HepG2 (cell line): ENCODE results near the gene NATD1. TPM values are rescaled to one million over a fixed set of nuclear protein-coding genes. Genes with fewer than 3 reads are reported as not detected.

Experiments
- ATAC-seq: fragments of 200-7000 bp; cut with Tn5 transposase; 3 replicates; pipeline ENCODE4 v1.9.1; 2020; ENCODE audit warnings: mild to moderate bottlenecking, moderate library complexity
- BruUV-seq: library from RNA; stranded (reverse); fragments of 400-500 nt; replicated peaks from 2 replicates; lab custom pipeline; 2021; lab: Mats Ljungman, UMichigan
- CTCF ChIA-PET: fragments of 300-600 bp; formaldehyde crosslinking; extraction: SDS; loops from one replicate; lab custom pipeline; 2021; ENCODE audit warnings: low total read pairs, inconsistent platforms, low intra/inter-chr PET ratio; lab: Yijun Ruan, JAX
- POLR2A ChIA-PET: fragments of 350-600 bp; sonication (Branson Sonifier 250); formaldehyde crosslinking; loops from one replicate; lab custom pipeline; 2020; ENCODE audit warnings: antibody characterized with exemption, inconsistent platforms; lab: Yijun Ruan, JAX
- DNase-seq: peaks from one replicate; pipeline ENCODE4 v3.0.0-alpha.2; 2015; ENCODE audit warnings: low spot score
- FAIRE-seq: peaks from 3 replicates; lab custom pipeline; 2011; peaks lifted over from hg19 to GRCh38; lab: Jason Lieb, UNC
- H2AFZ ChIP-seq: one replicate; pipeline ENCODE4 v1.6.1; 2011; ENCODE audit warnings: low read length, inconsistent platforms
- H3K27ac ChIP-seq: fragments of 300-600 bp; 3 replicates; pipeline ENCODE4 v1.8.0; 2011; ENCODE audit warnings: mixed run types, mild to moderate bottlenecking, mixed read lengths, low read length, inconsistent platforms; ENCODE audit not compliant: insufficient read depth; ENCODE audit errors: extremely low read length
- H3K27me3 ChIP-seq, 2 experiments: fragments of 200-600 bp in 1 of 2; 2 replicates in 1 of 2; 3 replicates in 1 of 2; pipeline versions ENCODE4 v1.6.0 to v1.8.0; 2011; ENCODE audit warnings: low read length in 2 of 2, mild to moderate bottlenecking in 2 of 2, moderate library complexity in 2 of 2, inconsistent platforms in 1 of 2; ENCODE audit not compliant: insufficient read depth in 2 of 2, control insufficient read depth in 1 of 2
- H3K36me3 ChIP-seq, 2 experiments: fragments of 200-600 bp in 1 of 2; replicated peaks in 1 of 2; 2 replicates in 1 of 2; 3 replicates in 1 of 2; pipeline versions ENCODE4 v1.5.1 to v1.8.0; 2011; ENCODE audit warnings: low read length in 2 of 2, inconsistent platforms in 1 of 2; ENCODE audit not compliant: insufficient read depth in 2 of 2, control insufficient read depth in 1 of 2
- H3K4me1 ChIP-seq: 2 replicates; pipeline ENCODE4 v1.5.1; 2012; ENCODE audit warnings: low read length, inconsistent platforms; ENCODE audit not compliant: insufficient read depth
- H3K4me2 ChIP-seq: 2 replicates; pipeline ENCODE4 v1.6.0; 2011; ENCODE audit warnings: low read depth, low read length, inconsistent platforms
- H3K4me3 ChIP-seq, 3 experiments: fragments of 200-600 bp in 1 of 3; sonication (generic), shearing (Covaris generic) in 1 of 3; replicated peaks in 1 of 3; 2 replicates each; pipeline ENCODE4 v1.5.1; 2011 to 2016; ENCODE audit warnings: low read length in 3 of 3, inconsistent platforms in 2 of 3, low read depth in 2 of 3, mild to moderate bottlenecking in 2 of 3, control low read depth in 1 of 3, mixed read lengths in 1 of 3; ENCODE audit not compliant: insufficient read depth in 1 of 3
- H3K79me2 ChIP-seq: one replicate; pipeline ENCODE4 v1.6.1; 2011; ENCODE audit warnings: low read length, inconsistent platforms; ENCODE audit not compliant: insufficient read depth
- H3K9ac ChIP-seq: 2 replicates; pipeline ENCODE4 v1.6.0; 2011; ENCODE audit warnings: mild to moderate bottlenecking, low read depth, low read length, inconsistent platforms; ENCODE audit not compliant: insufficient read depth
- H3K9me3 ChIP-seq: 2 replicates; pipeline ENCODE4 v1.5.1; 2012; ENCODE audit warnings: mild to moderate bottlenecking, low read length
- H4K20me1 ChIP-seq: 2 replicates; pipeline ENCODE4 v1.6.0; 2011; ENCODE audit warnings: inconsistent platforms, mild to moderate bottlenecking, low read length, moderate library complexity; ENCODE audit not compliant: insufficient read depth
- AGO2 ChIP-seq: fragments of 200-400 bp; formaldehyde crosslinking; optimal IDR thresholded peaks from 2 replicates; pipeline ENCODE3; 2017; ENCODE audit warnings: mild to moderate bottlenecking, low read depth, low read length, moderate library complexity
- CEBPB ChIP-seq: IDR thresholded peaks from 2 replicates; pipeline ENCODE4 v1.6.1; 2011; ENCODE audit warnings: low read depth, low read length, improper control_type of control experiment, borderline replicate concordance
- CEBPG ChIP-seq: IDR thresholded peaks from 2 replicates; pipeline ENCODE4 v1.6.1; 2016
- CTCF ChIP-seq: sonication (generic); formaldehyde crosslinking; IDR thresholded peaks from 2 replicates; pipeline ENCODE4 v1.5.0; 2020; ENCODE audit warnings: mild to moderate bottlenecking, missing genetic modification reagents, moderate library complexity
- IRF9 ChIP-seq: sonication (generic); formaldehyde crosslinking; IDR thresholded peaks from 2 replicates; pipeline ENCODE4 v1.8.0; 2022; ENCODE audit warnings: missing genetic modification reagents, mild to moderate bottlenecking, borderline replicate concordance
- JARID2 ChIP-seq: sonication (generic); formaldehyde crosslinking; IDR thresholded peaks from 2 replicates; pipeline ENCODE4 v1.8.1; 2023; ENCODE audit warnings: missing genetic modification reagents, inconsistent platforms; ENCODE audit not compliant: insufficient replicate concordance
- RBAK ChIP-seq: sonication (generic); formaldehyde crosslinking; IDR thresholded peaks from 2 replicates; pipeline ENCODE4 v1.5.1; 2020; ENCODE audit warnings: mild to moderate bottlenecking, missing genetic modification reagents
- REL ChIP-seq: sonication (generic); formaldehyde crosslinking; conservative IDR thresholded peaks from 2 replicates; pipeline ENCODE4 v1.8.0; 2022; ENCODE audit warnings: mild to moderate bottlenecking, missing genetic modification reagents, moderate library complexity
- STAG1 ChIP-seq: sonication (generic); formaldehyde crosslinking; IDR thresholded peaks from 2 replicates; pipeline ENCODE4 v1.4.0; 2020; ENCODE audit warnings: missing genetic modification reagents
- ZNF337 ChIP-seq: sonication (generic); formaldehyde crosslinking; IDR thresholded peaks from 2 replicates; pipeline ENCODE4 v1.5.1; 2020; ENCODE audit warnings: missing genetic modification reagents, low read depth, mild to moderate bottlenecking, borderline replicate concordance
- WGBS: methylation state at CpG from one replicate; pipeline ENCODE4 v1.1.6; 2017; ENCODE audit warnings: low lambda C conversion rate; 5-methylcytosine and 5-hydroxymethylcytosine counted together
- in situ Hi-C: cut with HindIII; loops from 2 replicates; pipeline ENCODE4 v1.10.0; 2017; ENCODE audit warnings: low pct_unique_long_range_greater_than_20kb; ENCODE audit not compliant: extremely low pct_ligation_motif_present
- intact Hi-C: fragments of 100-400 bp; cut with micrococcal nuclease; formaldehyde crosslinking; loops from one replicate; pipeline ENCODE4 v1.10.0; 2022; ENCODE audit not compliant: unreplicated experiment
- polyA plus RNA-seq, 8 experiments: library from polyadenylated mRNA; depleted of rRNA in 3 of 8; stranded (reverse) in 7 of 8; unstranded in 1 of 8; fragments of >200 nt; fragmentation: Illumina TruSeq in 4 of 8; extraction: Trizol in 4 of 8; gene quantifications; 2 replicates each; pipeline versions ENCODE4 v1.2.1 to v1.2.3, GENCODE V29; 2011 to 2016; ENCODE audit warnings: low read depth in 4 of 8, missing spikeins in 1 of 8, mixed read lengths in 1 of 8; ENCODE audit not compliant: insufficient read depth in 1 of 8
- total RNA-seq, 5 experiments: library from RNA; depleted of rRNA; stranded (reverse); fragments of >200 nt; fragmentation: Illumina TruSeq; extraction: Trizol; gene quantifications; 2 replicates each; pipeline ENCODE4 v1.2.3, GENCODE V29; 2016; ENCODE audit warnings: low read depth in 1 of 5

Gene NATD1
- total and polyA plus RNA-seq, 2 of the 13 experiments (the other 11 are each of a cell fraction or from before 2014, with no cell fraction given) = 0.31 to 2.3 TPM

- in situ Hi-C loops (no loop called here), intact Hi-C loops (loop anchor here (5.0 kb wide), 1 partner anchor 113 kb away; the partner anchor contains the start of gene DHRS7B)
- H3K4me2 ChIP-seq = no peak overlapping the region
- CTCF ChIA-PET = no interaction called here
- no peaks in the 10 kb centered on the region for H4K20me1 ChIP-seq
- no TSS peak for BruUV-seq
- H3K4me3 ChIP-seq = no peak overlapping the region
- FAIRE-seq = no peak
- no peak for DNase-seq
- H3K79me2 ChIP-seq = no peaks in the 10 kb centered on the region
- H3K36me3 ChIP-seq = no peaks in the 10 kb centered on the region
- H2AFZ ChIP-seq = no peak overlapping the region
- no peak for ATAC-seq
- H3K27me3 ChIP-seq = no peaks in the 10 kb centered on the region; a peak in 1 of 5 replicates
- 62% methylated on average over 11 of the region's 25 CpGs for WGBS
- H3K4me1 ChIP-seq = peaks cover 10% of the 10 kb centered on the region
- TF ChIP-seq RBAK (CRISPR knock-in tag) (no peak), AGO2 (peak; percentile 16), ZNF337 (no peak)
- H3K9ac ChIP-seq = no peak overlapping the region
- POLR2A ChIA-PET = interaction anchor here (0.7 kb wide), 1 partner anchor 197 kb away, joined by 3 read pairs; the partner anchor contains the start of gene USP22
- no peaks in the 10 kb centered on the region for H3K9me3 ChIP-seq
- no peak overlapping the region for H3K27ac ChIP-seq
These were observed 12.7 kb downstream of the NATD1 start for GRCh38 chr17:21240369-21241055.

- no peak overlapping the region for H3K4me2 ChIP-seq
- H2AFZ ChIP-seq = no peak overlapping the region
- intact Hi-C loops (loop anchor here (5.0 kb wide), 1 partner anchor 113 kb away; the partner anchor contains the start of gene DHRS7B), in situ Hi-C loops (no loop called here)
- DNase-seq = peak; percentile 32
- no peaks in the 10 kb centered on the region; a peak in 1 of 5 replicates for H3K27me3 ChIP-seq
- no peaks in the 10 kb centered on the region for H4K20me1 ChIP-seq
- H3K4me3 ChIP-seq = no peak overlapping the region
- H3K27ac ChIP-seq = no peak overlapping the region
- CTCF ChIA-PET = no interaction called here
- FAIRE-seq = peak; percentile 36
- TF ChIP-seq JARID2 (CRISPR knock-in tag) = no peak
- no peak for TF ChIP-seq REL (CRISPR knock-in tag)
- TF ChIP-seq IRF9 = no peak
- TF ChIP-seq CEBPG (CRISPR knock-in tag) = peak; percentile 43; the same call in 1 of the 2 replicates
- peak; percentile 44 for TF ChIP-seq CTCF (CRISPR knock-in tag)
- TF ChIP-seq STAG1 (CRISPR knock-in tag) = peak; percentile 35; the same call in 1 of the 2 replicates
- peak; percentile 38; the same call in 1 of the 2 replicates for TF ChIP-seq CEBPB
- H3K9me3 ChIP-seq = no peaks in the 10 kb centered on the region
- no TSS peak for BruUV-seq
- ATAC-seq = peak; percentile 66
- WGBS = 59% methylated on average over 4 of the region's 12 CpGs
- H3K79me2 ChIP-seq = no peaks in the 10 kb centered on the region
- no peak overlapping the region for H3K9ac ChIP-seq
- H3K36me3 ChIP-seq = no peaks in the 10 kb centered on the region
- H3K4me1 ChIP-seq = peaks cover 10% of the 10 kb centered on the region
- POLR2A ChIA-PET = interaction anchor here (0.7 kb wide), 1 partner anchor 197 kb away, joined by 3 read pairs; the partner anchor contains the start of gene USP22
These were observed 13.4 kb downstream of the NATD1 start for GRCh38 chr17:21239680-21240368.
